ENCODE measurements around the gene EBPL. TPM values are rescaled to one million over a fixed set of nuclear protein-coding genes. Genes with fewer than 3 reads are reported as not detected.

EBPL gene
- total and polyA plus RNA-seq, 9 donors = 48.7 to 112 (median 70.0) TPM

GRCh38 chr13:49630580-49630979, 60.7 kb downstream of the EBPL start:
- whole genome bisulfite sequencing, 3 donors = 87 to 88% (median 87%) methylated on average over 16 of the region's 16 CpGs
- no peak for DNase-seq
- H3K4me1 ChIP-seq (ENCODE audit: insufficient read depth) = no peaks in the 10 kb centered on the region
- H3K4me3 ChIP-seq = no peak overlapping the region
- intact Hi-C loops (cut with DNase I) = no loop called here
- TF ChIP-seq, protein P1, sequence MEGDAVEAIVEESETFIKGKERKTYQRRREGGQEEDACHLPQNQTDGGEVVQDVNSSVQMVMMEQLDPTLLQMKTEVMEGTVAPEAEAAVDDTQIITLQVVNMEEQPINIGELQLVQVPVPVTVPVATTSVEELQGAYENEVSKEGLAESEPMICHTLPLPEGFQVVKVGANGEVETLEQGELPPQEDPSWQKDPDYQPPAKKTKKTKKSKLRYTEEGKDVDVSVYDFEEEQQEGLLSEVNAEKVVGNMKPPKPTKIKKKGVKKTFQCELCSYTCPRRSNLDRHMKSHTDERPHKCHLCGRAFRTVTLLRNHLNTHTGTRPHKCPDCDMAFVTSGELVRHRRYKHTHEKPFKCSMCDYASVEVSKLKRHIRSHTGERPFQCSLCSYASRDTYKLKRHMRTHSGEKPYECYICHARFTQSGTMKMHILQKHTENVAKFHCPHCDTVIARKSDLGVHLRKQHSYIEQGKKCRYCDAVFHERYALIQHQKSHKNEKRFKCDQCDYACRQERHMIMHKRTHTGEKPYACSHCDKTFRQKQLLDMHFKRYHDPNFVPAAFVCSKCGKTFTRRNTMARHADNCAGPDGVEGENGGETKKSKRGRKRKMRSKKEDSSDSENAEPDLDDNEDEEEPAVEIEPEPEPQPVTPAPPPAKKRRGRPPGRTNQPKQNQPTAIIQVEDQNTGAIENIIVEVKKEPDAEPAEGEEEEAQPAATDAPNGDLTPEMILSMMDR (IDR thresholded peaks at IDR 0.05) = no peak
- TF ChIP-seq POLR2A (IDR thresholded peaks at IDR 0.05) = no peak
- no peak overlapping the region for H3K27ac ChIP-seq
- no peaks in the 10 kb centered on the region for H3K9me3 ChIP-seq
- no peaks in the 10 kb centered on the region for H3K36me3 ChIP-seq
- no peaks in the 10 kb centered on the region for H3K27me3 ChIP-seq

GRCh38 chr13:49629947-49630346, 61.3 kb downstream of the EBPL start:
- H3K4me3 ChIP-seq = no peak overlapping the region
- intact Hi-C loops (cut with DNase I) = no loop called here
- DNase-seq = no peak
- H3K27ac ChIP-seq = no peak overlapping the region
- H3K4me1 ChIP-seq (ENCODE audit: insufficient read depth) = no peaks in the 10 kb centered on the region
- WGBS, 3 donors = 75 to 85% (median 80%) methylated on average over 4 of the region's 4 CpGs
- no peaks in the 10 kb centered on the region for H3K27me3 ChIP-seq
- H3K9me3 ChIP-seq = no peaks in the 10 kb centered on the region
- no peaks in the 10 kb centered on the region for H3K36me3 ChIP-seq
- no peak for TF ChIP-seq EP300 (IDR thresholded peaks at IDR 0.05)
- TF ChIP-seq POLR2A (IDR thresholded peaks at IDR 0.05) = no peak
- TF ChIP-seq, protein P1 (IDR thresholded peaks at IDR 0.05) = no peak

- intact Hi-C loops (cut with DNase I) = no loop called here
- WGBS, 3 donors = 73 to 75% (median 73%) methylated on average over 8 of the region's 8 CpGs
- Histone ChIP-seq H3K27me3 (no peaks in the 10 kb centered on the region), H3K4me3 (no peak overlapping the region), H3K4me1 (ENCODE audit: insufficient read depth) (no peaks in the 10 kb centered on the region), H3K9me3 (no peaks in the 10 kb centered on the region), H3K36me3 (no peaks in the 10 kb centered on the region), H3K27ac (no peak overlapping the region)
- TF ChIP-seq EP300 (IDR thresholded peaks at IDR 0.05) (no peak), POLR2A (IDR thresholded peaks at IDR 0.05) (no peak)
- TF ChIP-seq, protein P1 (IDR thresholded peaks at IDR 0.05) = no peak
- no peak for DNase-seq
Measured at GRCh38 chr13:49629196-49629938, 61.9 kb downstream of the EBPL start.

- no peak for TF ChIP-seq EP300 (IDR thresholded peaks at IDR 0.05)
- no peak for TF ChIP-seq POLR2A (IDR thresholded peaks at IDR 0.05)
- Histone ChIP-seq H3K4me3 (no peak within 1 kb of the TSS), H3K27me3 (no peaks in the 10 kb centered on the region), H3K9me3 (no peaks in the 10 kb centered on the region), H3K36me3 (no peaks in the 10 kb centered on the region), H3K27ac (no peak within 1 kb of the TSS), H3K4me1 (ENCODE audit: insufficient read depth) (no peaks in the 10 kb centered on the region)
- intact Hi-C loops (cut with DNase I) = no loop called here
- WGBS, 3 donors = 64 to 79% (median 70%) methylated on average over 17 of the region's 17 CpGs
- no peak for DNase-seq
Measured at GRCh38 chr13:49627831-49628652, 63.2 kb downstream of the EBPL start, which contains the start of gene ARL11. TSS of gene ARL11 (plus strand) at chr13:49628507. CDS start at chr13:49630448, 1,941 bp downstream.
